ENCODE results near the gene MEIS2.

The MEIS2 gene

DNA sequence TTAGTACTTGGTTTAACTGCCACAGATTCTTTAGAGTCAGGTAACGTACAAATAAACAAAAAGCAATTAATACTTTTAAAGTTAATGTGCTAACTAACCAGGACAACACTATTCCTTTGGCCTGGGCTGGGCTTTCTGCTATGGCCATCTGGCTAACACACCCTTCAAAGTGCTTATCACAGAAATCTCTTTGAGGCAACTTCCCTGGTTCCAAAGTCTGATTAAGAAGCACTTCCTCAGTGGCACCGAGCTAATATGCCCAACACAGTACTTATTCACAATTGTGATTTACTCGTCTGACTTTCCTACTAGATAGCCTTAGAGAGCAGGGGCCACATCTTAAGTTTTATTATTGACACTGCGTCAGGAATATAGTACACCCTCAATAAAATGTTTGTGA is 191.4 kb downstream of the MEIS2 start:
- in situ Hi-C loops (cut with MboI; ENCODE audit: low sequenced_read_pairs): no loop called here

DNA sequence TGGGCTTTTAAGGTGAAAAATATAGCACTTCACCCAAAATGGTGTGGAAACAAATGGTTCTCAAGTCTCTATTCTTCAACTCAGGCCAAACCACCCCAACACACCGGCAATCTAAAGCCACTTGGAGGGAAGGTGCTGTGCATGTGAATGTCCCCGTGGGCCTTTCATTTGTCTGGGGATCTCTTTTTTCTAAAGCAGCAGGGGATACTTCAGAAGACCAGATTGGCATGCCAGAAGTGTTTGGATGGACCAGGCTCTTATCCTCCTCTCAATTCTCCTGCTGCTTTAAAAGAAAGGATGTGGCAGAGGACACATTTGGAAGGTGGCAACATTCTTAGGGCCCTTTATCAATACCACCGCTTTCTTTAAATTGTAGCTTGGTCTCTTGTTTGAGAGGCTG is 193.1 kb downstream of the MEIS2 start:
- in situ Hi-C loops (cut with MboI; ENCODE audit: low sequenced_read_pairs): no loop called here

- in situ Hi-C loops (cut with MboI; ENCODE audit: low sequenced_read_pairs): no loop called here
These were observed 194.4 kb downstream of the MEIS2 start for GRCh38 chr15:36905908-36906307.

DNA sequence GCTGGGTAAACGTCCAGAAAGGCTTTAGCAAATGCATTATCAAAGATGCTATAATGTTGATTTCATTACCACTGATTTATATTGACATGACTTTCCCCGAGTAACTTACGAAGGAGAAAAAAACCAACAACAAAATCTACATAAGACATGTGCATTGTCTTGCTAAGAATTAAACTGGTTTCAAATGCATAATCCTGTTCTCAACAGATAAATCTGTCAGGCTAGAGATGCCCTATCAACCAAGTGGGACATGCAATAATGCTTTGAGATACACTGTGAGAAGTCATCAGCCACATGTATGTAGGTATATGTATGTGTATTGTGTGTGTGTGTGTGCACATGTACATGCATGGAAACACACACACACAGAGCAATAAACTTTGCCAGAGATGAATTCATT is 195.6 kb downstream of the MEIS2 start:
- in situ Hi-C loops (cut with MboI; ENCODE audit: low sequenced_read_pairs): no loop called here

GRCh38 chr15:36903922-36904556 is 196.3 kb downstream of the MEIS2 start:
- in situ Hi-C loops (cut with MboI; ENCODE audit: low sequenced_read_pairs): no loop called here

DNA sequence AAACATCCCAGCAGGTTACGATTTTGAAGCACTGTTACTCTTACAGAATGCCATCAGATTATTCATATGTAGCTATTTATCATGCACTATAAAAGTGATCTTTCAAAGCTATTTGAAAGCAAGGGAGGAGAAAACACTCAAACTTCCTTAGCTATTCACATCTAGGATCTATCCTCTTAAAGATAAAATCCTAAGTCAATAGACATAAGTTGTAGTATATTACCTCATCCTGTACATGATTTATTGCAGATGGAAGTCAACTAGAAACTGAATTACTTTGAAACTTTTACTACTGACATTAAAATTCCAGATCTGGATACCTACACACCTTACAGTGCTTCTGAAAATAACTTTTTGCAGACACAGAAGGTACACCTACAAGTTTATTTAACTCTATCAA is 197.2 kb downstream of the MEIS2 start:
- in situ Hi-C loops (cut with MboI; ENCODE audit: low sequenced_read_pairs): no loop called here

GRCh38 chr15:36901012-36901411 is 199.3 kb downstream of the MEIS2 start:
- in situ Hi-C loops (cut with MboI; ENCODE audit: low sequenced_read_pairs): no loop called here

- in situ Hi-C loops (cut with MboI; ENCODE audit: low sequenced_read_pairs): loop anchor here (25.0 kb wide), 1 partner anchor 213 kb away; the partner anchor contains the start of gene MEIS2
These were observed 200.7 kb downstream of the MEIS2 start for GRCh38 chr15:36899696-36900095.

DNA sequence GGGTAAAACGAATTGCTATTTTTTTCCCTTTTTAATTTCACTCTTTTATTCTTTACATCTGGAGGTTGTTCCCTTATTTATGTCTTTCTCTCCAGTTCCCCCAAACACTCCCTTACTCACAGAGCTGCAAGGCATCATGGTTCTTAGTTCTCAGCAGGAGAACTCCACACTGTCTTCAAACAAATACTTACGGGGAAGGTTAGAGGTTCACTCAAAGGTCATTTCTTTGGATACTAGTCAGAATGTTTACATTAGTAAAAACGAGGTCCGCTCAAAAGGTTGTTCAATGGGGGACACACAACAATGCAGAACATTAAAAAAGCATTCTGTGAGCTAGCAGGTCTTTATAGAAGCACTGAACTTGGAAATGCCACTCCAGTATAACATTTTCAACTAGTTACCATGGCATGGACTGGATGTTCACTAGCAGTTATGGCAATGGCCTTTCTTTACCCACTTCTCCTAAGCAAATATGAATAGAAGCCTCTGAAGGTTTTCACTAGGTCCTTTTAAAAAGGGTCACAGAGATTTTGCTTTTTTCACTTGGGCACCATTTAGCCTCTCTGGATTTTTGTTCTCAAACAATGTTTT is 201.7 kb downstream of the MEIS2 start:
- in situ Hi-C loops (cut with MboI; ENCODE audit: low sequenced_read_pairs): loop anchor here (25.0 kb wide), 1 partner anchor 214 kb away; the partner anchor contains the start of gene MEIS2

GRCh38 chr15:36897834-36898233 is 202.5 kb downstream of the MEIS2 start:
- in situ Hi-C loops (cut with MboI; ENCODE audit: low sequenced_read_pairs): loop anchor here (25.0 kb wide), 1 partner anchor 214 kb away; the partner anchor contains the start of gene MEIS2

DNA sequence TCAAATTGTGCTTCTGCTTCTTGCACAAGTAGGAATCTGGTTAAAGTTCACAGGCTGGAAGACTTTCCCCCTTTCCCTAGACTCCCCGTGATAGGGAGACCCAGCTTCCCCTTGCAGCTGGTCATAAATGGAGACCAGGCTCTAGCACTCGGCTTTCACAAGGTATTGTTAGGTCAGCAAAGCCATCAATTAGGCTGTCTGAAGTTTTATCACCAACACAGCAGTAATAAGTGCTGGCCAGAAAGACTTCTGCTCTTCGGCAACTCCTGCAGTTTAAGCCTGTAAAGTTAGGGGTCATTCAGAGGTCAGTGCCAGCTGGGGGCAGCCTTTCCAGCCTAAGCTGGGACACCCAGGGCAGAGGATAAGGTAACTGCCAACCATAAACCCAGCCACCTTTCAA is 203.4 kb downstream of the MEIS2 start:
- in situ Hi-C loops (cut with MboI; ENCODE audit: low sequenced_read_pairs): loop anchor here (25.0 kb wide), 1 partner anchor 215 kb away; the partner anchor contains the start of gene MEIS2

GRCh38 chr15:36894075-36894474 is 206.3 kb downstream of the MEIS2 start:
- in situ Hi-C loops (cut with MboI; ENCODE audit: low sequenced_read_pairs): loop anchor here (25.0 kb wide), 1 partner anchor 218 kb away; the partner anchor contains the start of gene MEIS2

DNA sequence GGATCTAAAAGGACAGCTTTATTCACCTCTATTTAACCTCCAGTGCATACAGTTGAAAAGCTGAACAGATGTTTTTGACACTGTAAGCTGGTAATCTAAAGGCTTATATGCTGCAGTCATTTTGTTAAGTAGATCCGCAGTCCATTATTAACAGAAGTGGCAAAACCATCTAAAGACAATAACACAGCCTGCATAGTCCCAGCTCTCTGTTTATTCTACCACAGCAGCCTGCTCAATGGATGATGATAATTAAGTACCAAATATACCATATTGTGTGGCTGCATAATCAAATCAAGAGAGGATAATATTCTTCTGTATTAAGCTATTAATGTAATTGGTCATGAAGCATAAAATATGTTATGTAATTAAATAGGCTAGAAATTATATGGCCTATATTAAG is 207.1 kb downstream of the MEIS2 start:
- in situ Hi-C loops (cut with MboI; ENCODE audit: low sequenced_read_pairs): loop anchor here (25.0 kb wide), 1 partner anchor 219 kb away; the partner anchor contains the start of gene MEIS2

- in situ Hi-C loops (cut with MboI; ENCODE audit: low sequenced_read_pairs): loop anchor here (25.0 kb wide), 1 partner anchor 224 kb away; the partner anchor contains the start of gene MEIS2
These were observed 212.0 kb downstream of the MEIS2 start for GRCh38 chr15:36888011-36888992.

DNA sequence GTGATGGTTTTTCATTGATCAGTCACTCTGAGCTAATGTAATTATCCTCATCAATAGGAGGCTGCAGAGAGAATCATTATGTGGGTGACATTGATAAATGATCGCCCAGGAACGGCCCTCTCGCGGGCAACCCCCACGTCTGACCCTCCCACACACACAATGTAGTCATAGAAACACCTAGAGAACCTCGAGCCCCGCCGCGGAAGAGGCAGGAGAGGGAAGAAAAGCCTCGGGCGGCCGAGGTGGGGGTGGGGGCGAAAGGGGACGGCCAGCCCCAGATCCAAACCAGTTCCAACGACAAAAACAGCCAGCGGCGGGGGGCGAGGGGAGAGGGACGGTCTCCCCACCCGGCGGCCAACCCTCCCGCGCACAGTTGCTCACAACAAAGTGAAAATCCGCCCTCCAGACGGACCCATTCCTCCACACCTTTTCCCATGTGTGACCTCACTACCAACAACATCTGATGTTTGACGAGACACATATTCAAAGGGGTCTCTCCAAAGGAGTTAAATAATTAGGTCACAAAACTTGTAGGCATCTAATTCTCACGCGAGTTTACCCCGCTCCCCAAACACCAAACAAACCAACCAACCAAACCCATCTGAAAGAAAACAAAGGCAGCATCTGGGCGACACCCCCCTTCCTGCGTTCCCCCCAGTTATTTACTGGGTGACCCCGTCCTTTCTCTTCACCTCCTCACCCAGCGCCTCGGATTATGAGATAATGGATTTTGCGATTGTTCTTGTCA is 213.0 kb downstream of the MEIS2 start:
- in situ Hi-C loops (cut with MboI; ENCODE audit: low sequenced_read_pairs): loop anchor here (25.0 kb wide), 1 partner anchor 225 kb away; the partner anchor contains the start of gene MEIS2

DNA sequence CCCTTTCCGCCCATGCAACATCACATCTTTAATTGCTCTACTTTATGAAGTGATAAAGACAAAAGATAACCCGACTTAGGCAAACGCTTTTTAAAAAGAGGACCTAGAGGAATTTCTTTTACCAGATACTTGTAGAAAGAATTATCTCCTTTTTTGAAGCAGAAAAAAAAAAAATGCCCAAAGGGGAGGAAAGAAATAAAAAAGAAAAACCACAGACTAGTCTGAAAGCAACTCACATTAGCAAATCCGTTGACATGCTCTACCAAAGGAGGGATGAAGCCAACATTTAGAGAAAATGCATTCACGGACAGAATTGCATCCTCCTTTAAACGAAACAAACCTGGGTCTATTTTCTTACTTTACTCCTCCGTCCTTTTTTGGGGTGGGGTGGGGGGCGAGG is 213.6 kb downstream of the MEIS2 start:
- in situ Hi-C loops (cut with MboI; ENCODE audit: low sequenced_read_pairs): loop anchor here (25.0 kb wide), 1 partner anchor 226 kb away; the partner anchor contains the start of gene MEIS2

GRCh38 chr15:36886191-36886590 is 214.2 kb downstream of the MEIS2 start:
- in situ Hi-C loops (cut with MboI; ENCODE audit: low sequenced_read_pairs): loop anchor here (25.0 kb wide), 1 partner anchor 226 kb away; the partner anchor contains the start of gene MEIS2

- in situ Hi-C loops (cut with MboI; ENCODE audit: low sequenced_read_pairs): loop anchor here (25.0 kb wide), 1 partner anchor 227 kb away; the partner anchor contains the start of gene MEIS2
These were observed 214.6 kb downstream of the MEIS2 start for GRCh38 chr15:36885771-36886170.

- in situ Hi-C loops (cut with MboI; ENCODE audit: low sequenced_read_pairs): loop anchor here (25.0 kb wide), 1 partner anchor 227 kb away; the partner anchor contains the start of gene MEIS2
These were observed 215.3 kb downstream of the MEIS2 start for GRCh38 chr15:36884936-36885635.
